Natural killer cell (primary cell): ENCODE data around the gene PLA2G2F. TPM values are rescaled to one million over a fixed set of nuclear protein-coding genes. Genes with fewer than 3 reads are reported as not detected.

ENCODE experiments used
- ATAC-seq, 3 donors: fragments of 150-1000 bp in 2 of 3; fragments of 200-7000 bp in 1 of 3; cut with Tn5 transposase; 1 replicate in 1 of 3; 2 replicates in 2 of 3; pipeline ENCODE4 v1.10.0; 2021; ENCODE audit warnings: mild to moderate bottlenecking in 2 of 3, moderate library complexity in 2 of 3
- DNase-seq, 2 donors: peaks; one replicate each; pipeline versions ENCODE4 v3.0.0 to v3.0.0-alpha.2; 2013 to 2021; ENCODE audit warnings: mixed read lengths in 1 of 2
- H3K27ac ChIP-seq: one replicate; pipeline ENCODE4 v1.5.1; 2013; ENCODE audit warnings: mild to moderate bottlenecking, low read length
- H3K27me3 ChIP-seq: one replicate; pipeline ENCODE4 v1.6.1; 2013; ENCODE audit warnings: low read length; ENCODE audit not compliant: control insufficient read depth, insufficient read depth
- H3K36me3 ChIP-seq: one replicate; pipeline ENCODE4 v1.6.1; 2013; ENCODE audit warnings: low read length; ENCODE audit not compliant: control insufficient read depth, insufficient read depth
- H3K4me1 ChIP-seq: one replicate; pipeline ENCODE4 v1.6.1; 2013; ENCODE audit warnings: low read length; ENCODE audit not compliant: control insufficient read depth, insufficient read depth
- H3K4me3 ChIP-seq: one replicate; pipeline ENCODE4 v1.5.1; 2013; ENCODE audit warnings: low read length
- H3K9me3 ChIP-seq: one replicate; pipeline ENCODE4 v1.6.1; 2013; ENCODE audit warnings: low read length; ENCODE audit not compliant: control insufficient read depth, insufficient read depth
- H3K27ac Mint-ChIP-seq, 2 donors: one replicate each; pipeline ENCODE4 v1.8.0; 2022; ENCODE audit warnings: mild to moderate bottlenecking in 2 of 2, mixed read lengths in 2 of 2, moderate library complexity in 1 of 2
- H3K27me3 Mint-ChIP-seq, 2 donors: one replicate each; pipeline ENCODE4 v1.8.0; 2022; ENCODE audit warnings: low read depth in 2 of 2, mixed read lengths in 2 of 2
- H3K36me3 Mint-ChIP-seq: one replicate; pipeline ENCODE4 v1.8.0; 2022; ENCODE audit warnings: mixed read lengths
- H3K4me1 Mint-ChIP-seq, 2 donors: one replicate each; pipeline ENCODE4 v1.8.0; 2022; ENCODE audit warnings: mixed read lengths in 2 of 2
- H3K4me3 Mint-ChIP-seq: one replicate; pipeline ENCODE4 v1.8.0; 2022; ENCODE audit warnings: mild to moderate bottlenecking, moderate library complexity, mixed read lengths
- H3K9me3 Mint-ChIP-seq, 2 donors: one replicate each; pipeline ENCODE4 v1.8.0; 2022; ENCODE audit warnings: mixed read lengths in 2 of 2
- WGBS: methylation state at CpG from one replicate; pipeline ENCODE4 v1.1.7; 2013; ENCODE audit warnings: missing lambda C conversion rate; ENCODE audit not compliant: insufficient coverage; 5-methylcytosine and 5-hydroxymethylcytosine counted together
- intact Hi-C: fragments of 100-400 bp; cut with micrococcal nuclease; formaldehyde crosslinking; loops from one replicate; pipeline ENCODE4 v1.14.2; 2022
- total RNA-seq, 4 donors: library from RNA; stranded (reverse); fragments of 120-200 nt in 1 of 4; gene quantifications; one replicate each; pipeline versions ENCODE4 v1.2.3 to v1.2.4, GENCODE V29; 2013 to 2022
- TF ChIP-seq, protein P1 (sequence below): fragments of 200-600 bp; IDR thresholded peaks from one replicate; pipeline ENCODE4 v1.8.0; 2022; ENCODE audit warnings: antibody characterized with exemption

PLA2G2F gene
- total RNA-seq, 3 donors from 2014 or later (not counting 1 experiment from before 2014, with no cell fraction given) = not detected

DNA sequence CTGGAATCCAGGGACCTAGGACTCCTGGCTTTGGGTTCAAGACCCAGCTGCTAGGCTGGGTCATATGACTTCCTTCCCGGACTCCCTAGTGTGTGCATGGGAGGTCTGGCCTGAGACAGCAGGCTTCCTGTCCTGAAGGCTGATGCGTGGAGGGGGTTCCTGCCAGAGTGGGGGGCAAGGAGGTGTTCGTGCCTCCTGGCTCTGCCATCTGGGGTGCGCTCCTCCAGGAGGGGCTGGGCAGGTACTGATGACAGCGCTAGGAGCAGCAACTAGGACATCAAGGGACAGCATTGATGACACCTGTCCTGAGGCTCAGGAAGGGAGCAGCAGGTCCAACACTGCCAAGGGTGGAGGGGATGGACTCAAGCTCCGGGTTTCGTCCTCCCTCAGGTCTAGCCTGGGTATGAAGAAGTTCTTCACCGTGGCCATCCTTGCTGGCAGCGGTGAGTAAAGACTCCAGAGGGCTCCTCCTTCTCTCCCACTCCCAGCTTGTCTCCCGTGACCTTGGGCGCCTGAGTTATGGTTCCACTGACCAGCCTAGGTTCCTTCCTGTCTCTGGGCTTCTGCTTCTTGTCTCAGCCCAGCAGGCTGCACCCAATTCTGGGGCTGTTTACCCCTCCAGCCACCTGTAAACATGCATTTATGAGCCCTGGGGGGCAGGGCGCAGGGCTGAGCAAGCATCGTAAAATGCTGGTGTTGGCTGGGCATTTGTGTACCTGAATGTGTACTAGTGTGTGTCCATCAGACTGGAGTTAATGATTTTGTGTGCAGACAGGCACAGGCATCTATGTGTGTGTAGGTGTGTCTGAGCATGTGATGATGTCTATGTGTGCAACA, 871 bp downstream of the PLA2G2F start:
- 73% methylated on average over 13 of the region's 13 CpGs for WGBS
- DNase-seq (no peak), ATAC-seq (no peak)
- Histone ChIP-seq H3K36me3 (no peaks in the 10 kb centered on the region), H3K27me3 (peaks cover 2% of the 10 kb centered on the region), H3K27ac (no peak overlapping the region), H3K9me3 (no peaks in the 10 kb centered on the region), H3K4me1 (no peaks in the 10 kb centered on the region), H3K4me3 (no peak overlapping the region)
- intact Hi-C loops = no loop called here
- no peak overlapping the region for H3K4me3 Mint-ChIP-seq
- peaks cover 2 to 7% of the 10 kb centered on the region in 2 donors for H3K27me3 Mint-ChIP-seq
- no peaks in the 10 kb centered on the region for H3K4me1 Mint-ChIP-seq
- H3K36me3 Mint-ChIP-seq = no peaks in the 10 kb centered on the region
- no peak overlapping the region for H3K27ac Mint-ChIP-seq
- no peaks in the 10 kb centered on the region for H3K9me3 Mint-ChIP-seq
- TF ChIP-seq, protein P1, sequence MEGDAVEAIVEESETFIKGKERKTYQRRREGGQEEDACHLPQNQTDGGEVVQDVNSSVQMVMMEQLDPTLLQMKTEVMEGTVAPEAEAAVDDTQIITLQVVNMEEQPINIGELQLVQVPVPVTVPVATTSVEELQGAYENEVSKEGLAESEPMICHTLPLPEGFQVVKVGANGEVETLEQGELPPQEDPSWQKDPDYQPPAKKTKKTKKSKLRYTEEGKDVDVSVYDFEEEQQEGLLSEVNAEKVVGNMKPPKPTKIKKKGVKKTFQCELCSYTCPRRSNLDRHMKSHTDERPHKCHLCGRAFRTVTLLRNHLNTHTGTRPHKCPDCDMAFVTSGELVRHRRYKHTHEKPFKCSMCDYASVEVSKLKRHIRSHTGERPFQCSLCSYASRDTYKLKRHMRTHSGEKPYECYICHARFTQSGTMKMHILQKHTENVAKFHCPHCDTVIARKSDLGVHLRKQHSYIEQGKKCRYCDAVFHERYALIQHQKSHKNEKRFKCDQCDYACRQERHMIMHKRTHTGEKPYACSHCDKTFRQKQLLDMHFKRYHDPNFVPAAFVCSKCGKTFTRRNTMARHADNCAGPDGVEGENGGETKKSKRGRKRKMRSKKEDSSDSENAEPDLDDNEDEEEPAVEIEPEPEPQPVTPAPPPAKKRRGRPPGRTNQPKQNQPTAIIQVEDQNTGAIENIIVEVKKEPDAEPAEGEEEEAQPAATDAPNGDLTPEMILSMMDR = no peak

DNA sequence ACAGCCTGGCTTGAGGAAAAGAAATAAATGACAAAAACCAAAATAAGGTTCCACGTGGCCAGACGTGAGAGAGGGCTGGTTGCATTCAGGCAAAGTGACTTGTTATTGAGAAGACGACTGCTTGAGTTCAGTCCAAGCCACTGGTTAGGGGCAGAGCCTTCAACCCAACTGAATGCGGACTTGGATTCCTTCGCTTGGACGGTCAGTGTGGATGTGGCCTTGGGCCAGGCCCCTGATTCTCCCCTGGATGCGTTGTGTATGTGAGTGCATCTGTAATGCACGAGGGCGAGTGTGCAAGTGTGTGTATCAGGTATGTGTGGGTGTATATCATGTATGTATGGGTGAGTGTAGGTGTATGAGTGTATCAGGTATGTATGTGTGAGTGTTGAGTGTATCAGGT, 1.9 kb downstream of the PLA2G2F start:
- H3K9me3 ChIP-seq = no peaks in the 10 kb centered on the region
- Mint-ChIP-seq H3K4me1 (no peaks in the 10 kb centered on the region), H3K36me3 (no peaks in the 10 kb centered on the region), H3K9me3 (no peaks in the 10 kb centered on the region), H3K27ac (no peak overlapping the region), H3K4me3 (no peak overlapping the region), H3K27me3 (peaks cover 1 to 2% of the 10 kb centered on the region in 2 donors)
- DNase-seq = no peak
- H3K36me3 ChIP-seq = no peaks in the 10 kb centered on the region
- intact Hi-C loops = no loop called here
- no peaks in the 10 kb centered on the region for H3K4me1 ChIP-seq
- TF ChIP-seq, protein P1 = no peak
- H3K27me3 ChIP-seq = peaks cover 2% of the 10 kb centered on the region
- H3K27ac ChIP-seq = no peak overlapping the region
- ATAC-seq = no peak
- WGBS = 92% methylated on average over 9 of the region's 9 CpGs
- no peak overlapping the region for H3K4me3 ChIP-seq

DNA sequence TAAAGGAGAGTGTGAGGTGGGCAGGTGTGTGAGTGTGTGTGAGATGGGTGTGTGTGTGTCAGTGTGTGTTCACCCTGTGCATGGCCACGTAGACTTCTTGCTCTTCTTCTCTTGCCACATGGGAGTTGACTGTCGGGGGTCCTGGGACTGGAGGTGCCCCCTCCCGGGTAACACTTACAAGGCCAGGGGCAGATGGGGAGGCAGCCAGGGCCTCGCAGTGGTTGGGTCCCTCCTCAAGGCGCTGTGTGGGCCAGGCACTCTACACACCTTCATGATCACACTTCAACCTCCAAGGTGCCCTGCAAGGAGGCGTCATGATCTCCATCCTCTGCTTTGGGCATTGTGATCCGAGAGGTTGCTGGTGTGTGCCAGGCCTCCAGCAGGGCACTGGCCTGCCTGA, 2.3 kb downstream of the PLA2G2F start:
- Mint-ChIP-seq H3K4me3 (no peak overlapping the region), H3K4me1 (no peaks in the 10 kb centered on the region), H3K27me3 (peaks cover 0 to 2% of the 10 kb centered on the region in 2 donors), H3K9me3 (no peaks in the 10 kb centered on the region), H3K27ac (no peak overlapping the region), H3K36me3 (no peaks in the 10 kb centered on the region)
- H3K4me3 ChIP-seq = no peak overlapping the region
- no peaks in the 10 kb centered on the region for H3K27me3 ChIP-seq
- H3K4me1 ChIP-seq = no peaks in the 10 kb centered on the region
- WGBS = 86% methylated on average over 7 of the region's 7 CpGs
- DNase-seq (no peak), ATAC-seq (no peak)
- intact Hi-C loops = no loop called here
- no peaks in the 10 kb centered on the region for H3K36me3 ChIP-seq
- TF ChIP-seq, protein P1 = no peak
- no peak overlapping the region for H3K27ac ChIP-seq
- H3K9me3 ChIP-seq = no peaks in the 10 kb centered on the region
